CD14-positive monocyte (primary cell): ENCODE measurements around the gene TMEM86B. TPM values are rescaled to one million over a fixed set of nuclear protein-coding genes. Genes with fewer than 3 reads are reported as not detected.
"Not testable (repeated sequence)": the region's sequence is repeated elsewhere in the genome, so short reads cannot be mapped to it uniquely, and the experiment has no call there.

Experiments used
- DNase-seq, 3 donors: peaks; one replicate each; pipeline ENCODE4 v3.0.0-alpha.2; 2011 to 2022
- H2AFZ ChIP-seq: 2 replicates; pipeline ENCODE4 v1.6.0; 2012; ENCODE audit warnings: mild to moderate bottlenecking, low read depth, low read length, inconsistent platforms; ENCODE audit not compliant: insufficient read depth, poor library complexity, severe bottlenecking
- H3K27ac ChIP-seq, 2 donors: 1 replicate in 1 of 2; 2 replicates in 1 of 2; pipeline ENCODE4 v1.5.1; 2012 to 2013; ENCODE audit warnings: low read length in 2 of 2, control low read depth in 1 of 2, inconsistent platforms in 1 of 2, low read depth in 1 of 2, mild to moderate bottlenecking in 1 of 2
- H3K27me3 ChIP-seq, 2 donors: one replicate each; pipeline versions ENCODE4 v1.6.0 to v1.6.1; 2011 to 2013; ENCODE audit warnings: low read length in 2 of 2; ENCODE audit not compliant: control insufficient read depth in 2 of 2, insufficient read depth in 2 of 2
- H3K36me3 ChIP-seq, 2 donors: replicated peaks in 1 of 2; 1 replicate in 1 of 2; 2 replicates in 1 of 2; pipeline versions ENCODE4 v1.5.1 to v1.6.1; 2012 to 2013; ENCODE audit warnings: low read length in 2 of 2, control low read depth in 1 of 2, inconsistent platforms in 1 of 2, mild to moderate bottlenecking in 1 of 2; ENCODE audit not compliant: insufficient read depth in 2 of 2, control insufficient read depth in 1 of 2
- H3K4me1 ChIP-seq, 2 donors: 1 replicate in 1 of 2; 2 replicates in 1 of 2; pipeline versions ENCODE4 v1.5.1 to v1.6.1; 2012 to 2013; ENCODE audit warnings: low read length in 2 of 2, control low read depth in 1 of 2, inconsistent platforms in 1 of 2, mild to moderate bottlenecking in 1 of 2, moderate library complexity in 1 of 2; ENCODE audit not compliant: insufficient read depth in 2 of 2, control insufficient read depth in 1 of 2
- H3K4me2 ChIP-seq: replicated peaks from 2 replicates; pipeline ENCODE3; 2012; ENCODE audit warnings: low read length, moderate library complexity, mild to moderate bottlenecking; ENCODE audit not compliant: poor library complexity, severe bottlenecking; ENCODE audit errors: extremely low read depth
- H3K4me3 ChIP-seq, 3 experiments: fragments of 200-600 bp in 1 of 3; sonication (generic) in 1 of 3; replicated peaks in 1 of 3; 1 replicate in 2 of 3; 2 replicates in 1 of 3; pipeline ENCODE4 v1.5.1; 2011 to 2013; ENCODE audit warnings: low read length in 3 of 3, mild to moderate bottlenecking in 3 of 3, control low read depth in 2 of 3, low read depth in 2 of 3, inconsistent platforms in 1 of 3, moderate library complexity in 1 of 3
- H3K79me2 ChIP-seq: 2 replicates; pipeline ENCODE4 v1.6.0; 2012; ENCODE audit warnings: mild to moderate bottlenecking, control low read depth, inconsistent platforms, low read length, moderate library complexity; ENCODE audit not compliant: insufficient read depth
- H3K9ac ChIP-seq: 2 replicates; pipeline ENCODE4 v1.6.0; 2017; ENCODE audit warnings: low read length, mild to moderate bottlenecking; ENCODE audit not compliant: insufficient read depth, poor library complexity, severe bottlenecking
- H3K9me3 ChIP-seq, 2 donors: replicated peaks in 1 of 2; 1 replicate in 1 of 2; 2 replicates in 1 of 2; pipeline versions ENCODE4 v1.5.1 to v1.6.1; 2012 to 2013; ENCODE audit warnings: low read length in 2 of 2, control low read depth in 1 of 2; ENCODE audit not compliant: control insufficient read depth in 1 of 2, insufficient read depth in 1 of 2
- H4K20me1 ChIP-seq: 2 replicates; pipeline ENCODE4 v1.6.0; 2012; ENCODE audit warnings: mild to moderate bottlenecking, low read length, control low read depth, moderate library complexity; ENCODE audit not compliant: insufficient read depth
- H3K27ac Mint-ChIP-seq, 7 donors: one replicate each; pipeline ENCODE4 v1.8.0; 2020; ENCODE audit warnings: mild to moderate bottlenecking in 7 of 7, mixed read lengths in 7 of 7, moderate library complexity in 6 of 7, inconsistent platforms in 2 of 7
- H3K27me3 Mint-ChIP-seq, 3 donors: one replicate each; pipeline ENCODE4 v1.8.0; 2021 to 2022; ENCODE audit warnings: low read depth in 3 of 3, mild to moderate bottlenecking in 3 of 3, mixed read lengths in 3 of 3, moderate library complexity in 3 of 3, inconsistent platforms in 1 of 3
- H3K36me3 Mint-ChIP-seq, 2 donors: one replicate each; pipeline ENCODE4 v1.8.0; 2020; ENCODE audit warnings: mixed read lengths in 2 of 2, inconsistent platforms in 1 of 2, mild to moderate bottlenecking in 1 of 2
- H3K4me1 Mint-ChIP-seq: one replicate; pipeline ENCODE4 v1.8.0; 2020; ENCODE audit warnings: mild to moderate bottlenecking, mixed read lengths
- H3K4me3 Mint-ChIP-seq, 2 donors: one replicate each; pipeline ENCODE4 v1.8.0; 2020; ENCODE audit warnings: mild to moderate bottlenecking in 2 of 2, mixed read lengths in 2 of 2, moderate library complexity in 1 of 2
- H3K9me3 Mint-ChIP-seq, 7 donors: one replicate each; pipeline ENCODE4 v1.8.0; 2020 to 2022; ENCODE audit warnings: mixed read lengths in 7 of 7, mild to moderate bottlenecking in 6 of 7, moderate library complexity in 6 of 7, inconsistent platforms in 2 of 7
- CTCF ChIP-seq: fragments of 200-600 bp; IDR thresholded peaks from one replicate; pipeline ENCODE4 v1.8.0; 2022; ENCODE audit warnings: antibody characterized with exemption, mild to moderate bottlenecking
- WGBS: methylation state at CpG from one replicate; pipeline ENCODE4 v1.1.5; 2013; ENCODE audit warnings: missing lambda C conversion rate; ENCODE audit not compliant: insufficient coverage; 5-methylcytosine and 5-hydroxymethylcytosine counted together
- intact Hi-C, 2 donors: fragments of 100-400 bp; cut with micrococcal nuclease; formaldehyde crosslinking; loops; one replicate each; pipeline versions ENCODE4 v1.15.0 to v1.15.1; 2023
- polyA plus RNA-seq, 3 donors: library from polyadenylated mRNA; depleted of rRNA in 1 of 3; unstranded in 2 of 3; stranded (reverse) in 1 of 3; fragments of 300-500 nt in 2 of 3; fragments of >200 nt in 1 of 3; fragmentation: Illumina TruSeq in 2 of 3; gene quantifications; 1 replicate in 2 of 3; 2 replicates in 1 of 3; pipeline ENCODE4 v1.2.3, GENCODE V29; 2012 to 2021

Gene TMEM86B
- polyA plus RNA-seq, 3 donors: 0.16 to 10.7 (median 0.38) TPM

- H3K27ac Mint-ChIP-seq: peak overlapping the region in 1 of 7 donors; percentile 67
- H3K27me3 Mint-ChIP-seq: peaks cover 0 to 3% (median 3%) of the 10 kb centered on the region in 3 donors
- H3K9me3 Mint-ChIP-seq: peaks cover 0 to 3% (median 0%) of the 10 kb centered on the region in 7 donors
- TF ChIP-seq CTCF: no peak
- Histone ChIP-seq H3K4me1 (no peaks in the 10 kb centered on the region), H3K4me2 (no peak overlapping the region), H3K27me3 (no peaks in the 10 kb centered on the region), H3K4me3 (no peak overlapping the region), H3K9me3 (no peaks in the 10 kb centered on the region), H3K36me3 (peaks cover 49 to 58% of the 10 kb centered on the region in 2 donors), H3K9ac (no peak overlapping the region), H3K27ac (no peak overlapping the region), H2AFZ (no peak overlapping the region), H4K20me1 (peaks cover 87% of the 10 kb centered on the region), H3K79me2 (no peaks in the 10 kb centered on the region)
- H3K4me3 Mint-ChIP-seq: no peak overlapping the region
- no peak for DNase-seq
- H3K4me1 Mint-ChIP-seq: peaks cover 5% of the 10 kb centered on the region
- WGBS: 85% methylated on average over 8 of the region's 9 CpGs
- H3K36me3 Mint-ChIP-seq: peaks cover 36 to 52% of the 10 kb centered on the region in 2 donors
- intact Hi-C loops: no loop called here
These were observed 2.3 kb downstream of the TMEM86B start for GRCh38 chr19:55226273-55226672.

- intact Hi-C loops: no loop called here
- 92% methylated on average over 4 of the region's 7 CpGs for WGBS
- Histone ChIP-seq H3K27me3 (no peaks in the 10 kb centered on the region), H3K4me1 (no peaks in the 10 kb centered on the region), H3K4me3 (no peak overlapping the region), H3K79me2 (no peaks in the 10 kb centered on the region), H3K4me2 (no peak overlapping the region), H2AFZ (no peak overlapping the region), H3K36me3 (peaks cover 42 to 52% of the 10 kb centered on the region in 2 donors), H4K20me1 (peaks cover 87% of the 10 kb centered on the region), H3K9ac (no peak overlapping the region), H3K27ac (no peak overlapping the region), H3K9me3 (peaks cover 4 to 6% of the 10 kb centered on the region in 2 donors)
- H3K9me3 Mint-ChIP-seq: peaks cover 1 to 7% (median 4%) of the 10 kb centered on the region in 7 donors
- peaks cover 0 to 3% (median 3%) of the 10 kb centered on the region in 3 donors for H3K27me3 Mint-ChIP-seq
- no peak for DNase-seq
- H3K4me3 Mint-ChIP-seq: no peak overlapping the region
- peaks cover 5% of the 10 kb centered on the region for H3K4me1 Mint-ChIP-seq
- no peak for TF ChIP-seq CTCF
- peak overlapping the region in 2 of 7 donors; percentile 54 to 61 for H3K27ac Mint-ChIP-seq
- peaks cover 34 to 49% of the 10 kb centered on the region in 2 donors for H3K36me3 Mint-ChIP-seq
These were observed 3.1 kb downstream of the TMEM86B start for GRCh38 chr19:55225415-55225958.

- H3K36me3 Mint-ChIP-seq: peaks cover 28 to 44% of the 10 kb centered on the region in 2 donors
- Histone ChIP-seq H4K20me1 (peaks cover 89% of the 10 kb centered on the region), H3K36me3 (peaks cover 36 to 46% of the 10 kb centered on the region in 2 donors)
- H3K9me3 ChIP-seq, H3K27me3 ChIP-seq, intact Hi-C loops, H3K27me3 Mint-ChIP-seq, H3K4me3 Mint-ChIP-seq, DNase-seq, H2AFZ ChIP-seq, H3K27ac Mint-ChIP-seq, H3K4me2 ChIP-seq, H3K4me1 Mint-ChIP-seq, H3K79me2 ChIP-seq, H3K9ac ChIP-seq, H3K27ac ChIP-seq, H3K4me3 ChIP-seq, H3K4me1 ChIP-seq: not testable (repeated sequence)
- H3K9me3 Mint-ChIP-seq: peaks cover 5 to 12% (median 8%) of the 10 kb centered on the region in 7 donors
- 100% methylated on average over 3 of the region's 11 CpGs for WGBS
These were observed 3.7 kb downstream of the TMEM86B start for GRCh38 chr19:55224679-55225414.
